Nucleus accumbens (tissue), 56 donors: ENCODE results near the gene RANBP10.
A peak's percentile ranks its signal among the peaks of the same experiment; 100 is the strongest.

ENCODE experiments used
- DNase-seq, 56 donors: peaks; one replicate each; lab custom pipeline; 2025; lab: John Stamatoyannopoulos, UW

The RANBP10 gene

DNA sequence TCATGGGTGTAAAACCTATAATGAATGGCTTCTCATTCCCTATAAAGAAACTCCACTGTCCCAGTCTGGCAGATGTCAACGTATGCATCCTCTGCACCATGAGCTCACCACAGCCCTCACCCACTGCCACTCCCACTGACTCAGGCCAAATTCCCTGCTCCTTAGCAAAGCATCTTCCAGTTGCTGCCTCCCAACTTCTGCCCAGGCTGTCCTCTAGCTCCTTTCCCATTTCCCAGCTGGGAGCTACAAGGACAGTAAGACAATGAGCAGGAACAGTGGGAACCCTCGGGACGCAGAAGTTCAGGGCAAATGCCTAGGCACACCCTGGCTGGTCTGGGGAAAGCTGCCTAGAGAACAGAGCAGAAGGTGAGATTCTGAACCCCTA is 26.7 kb upstream of the RANBP10 start:
- peak in 1 of 56 donors; percentile 36 for DNase-seq

DNA sequence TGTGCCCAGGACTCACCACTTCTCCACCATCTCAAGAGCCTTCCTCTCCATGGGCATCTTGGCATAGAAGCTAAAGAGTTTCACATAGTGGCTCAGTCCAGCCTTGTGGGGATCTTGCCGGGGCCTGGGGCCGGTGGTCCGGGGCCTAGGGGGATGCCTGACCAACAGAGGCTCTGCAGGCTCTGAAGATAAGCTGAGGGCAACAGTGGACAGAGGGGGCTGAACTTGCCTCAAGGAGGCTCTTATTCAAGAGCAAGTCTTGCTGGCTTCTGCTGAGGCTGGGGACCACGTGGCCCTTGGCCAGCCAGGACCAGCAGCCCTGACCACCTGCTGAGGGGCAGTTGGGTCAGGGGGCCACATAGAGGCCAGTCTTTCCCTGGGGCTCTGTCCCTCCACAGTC is 22.3 kb upstream of the RANBP10 start:
- no peak for DNase-seq

DNA sequence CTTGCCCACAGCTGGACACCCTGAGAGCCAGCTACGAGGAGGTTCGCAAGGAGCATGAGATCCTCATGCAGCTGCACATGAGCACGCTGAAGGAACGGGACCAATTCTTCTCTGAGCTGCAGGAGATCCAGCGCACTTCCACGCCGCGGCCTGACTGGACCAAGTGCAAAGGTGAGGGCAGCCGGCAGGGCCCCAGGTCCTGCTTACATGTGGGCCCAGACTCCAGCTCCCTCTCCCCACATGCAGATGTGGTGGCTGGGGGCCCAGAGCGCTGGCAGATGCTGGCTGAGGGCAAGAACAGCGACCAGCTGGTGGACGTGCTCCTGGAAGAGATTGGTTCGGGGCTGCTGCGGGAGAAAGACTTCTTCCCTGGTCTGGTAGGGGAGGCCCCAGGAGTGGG is 19.5 kb upstream of the RANBP10 start:
- no peak for DNase-seq

DNA sequence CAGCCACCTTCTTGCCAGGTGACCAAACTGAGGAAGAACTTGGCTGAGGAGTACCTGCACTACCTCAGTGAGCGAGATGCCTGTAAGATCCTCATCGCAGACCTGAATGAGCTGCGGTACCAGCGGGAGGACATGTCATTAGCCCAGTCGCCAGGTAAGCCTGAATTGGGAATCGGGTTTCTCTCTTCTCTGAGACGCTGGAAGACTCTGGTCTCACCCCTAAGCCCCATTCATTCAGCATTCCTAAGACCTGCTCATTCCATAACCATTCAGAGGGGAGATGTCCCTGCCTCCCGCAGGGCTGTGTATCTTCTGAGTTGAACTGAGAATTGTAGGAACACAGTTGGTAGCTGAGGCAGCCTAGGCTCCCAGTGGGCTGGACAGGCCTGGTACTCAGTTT is 18.8 kb upstream of the RANBP10 start:
- DNase-seq, result no peak

DNA sequence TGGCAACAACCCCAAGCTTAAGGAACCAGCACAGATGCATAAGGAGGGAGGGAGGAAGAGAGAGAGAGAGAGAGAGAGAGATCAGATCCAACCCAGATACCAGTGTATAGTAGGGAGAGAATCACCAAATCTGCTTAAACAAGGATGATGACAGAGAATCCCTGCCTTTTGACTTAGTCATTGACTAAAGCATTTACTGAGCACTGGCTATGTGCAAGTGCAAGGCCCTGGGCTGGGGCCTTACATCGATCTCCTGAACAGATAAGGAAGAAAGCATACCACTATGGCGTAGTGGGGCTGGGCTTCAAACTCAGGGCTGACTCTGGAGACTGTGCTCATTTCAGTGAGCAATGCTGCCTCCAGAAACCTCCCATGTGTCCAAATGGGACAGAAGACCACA is 16.2 kb upstream of the RANBP10 start:
- DNase-seq, result no peak

DNA sequence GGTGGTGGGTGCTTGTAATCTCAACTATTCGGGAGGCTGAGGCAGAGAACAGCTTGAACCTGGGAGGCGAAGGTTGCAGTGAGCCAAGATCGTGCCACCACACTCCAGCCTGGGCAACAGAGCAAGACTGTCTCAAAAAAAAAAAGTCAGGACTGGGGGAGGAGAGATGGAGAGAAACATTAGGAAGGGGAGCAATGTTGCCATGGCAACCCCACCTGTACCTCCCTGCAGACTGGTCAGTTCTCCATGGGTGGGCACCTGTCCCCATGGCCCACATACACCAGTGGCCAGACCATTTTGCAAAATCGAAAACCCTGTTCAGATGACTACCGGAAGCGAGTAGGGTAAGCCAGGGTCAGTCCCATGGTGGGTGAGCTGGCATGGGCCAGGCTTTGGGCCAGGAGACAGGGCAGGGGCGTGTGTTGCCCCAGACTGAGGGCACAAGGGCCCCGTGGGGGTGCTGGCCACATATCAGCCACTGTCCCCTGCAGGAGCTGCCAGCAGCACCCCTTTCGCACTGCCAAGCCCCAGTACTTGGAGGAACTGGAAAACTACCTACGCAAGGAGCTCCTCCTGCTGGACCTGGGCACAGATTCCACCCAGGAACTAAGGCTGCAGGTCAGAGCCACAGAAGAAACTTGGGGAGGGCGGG is 14.4 kb upstream of the RANBP10 start:
- no peak for DNase-seq

DNA sequence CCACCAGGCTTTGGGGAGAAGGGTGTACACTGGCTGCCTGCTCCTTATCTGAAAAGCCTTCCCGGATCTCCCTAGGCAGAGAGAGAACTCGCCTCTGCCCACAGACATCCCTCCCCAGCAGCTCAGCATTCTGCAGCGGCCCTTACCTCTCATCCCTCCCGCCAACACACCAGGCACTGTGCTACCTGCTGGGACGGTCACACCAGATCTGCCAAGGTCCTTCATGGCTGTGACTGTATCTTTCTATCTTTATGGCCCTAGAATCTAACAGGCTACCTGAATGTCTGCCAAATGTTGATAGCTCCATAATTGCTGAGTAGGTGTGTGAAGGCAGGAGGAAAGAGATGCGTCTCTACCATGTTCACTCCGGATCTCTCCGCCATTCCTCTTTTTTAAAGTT is 8.2 kb upstream of the RANBP10 start:
- DNase-seq, result no peak

DNA sequence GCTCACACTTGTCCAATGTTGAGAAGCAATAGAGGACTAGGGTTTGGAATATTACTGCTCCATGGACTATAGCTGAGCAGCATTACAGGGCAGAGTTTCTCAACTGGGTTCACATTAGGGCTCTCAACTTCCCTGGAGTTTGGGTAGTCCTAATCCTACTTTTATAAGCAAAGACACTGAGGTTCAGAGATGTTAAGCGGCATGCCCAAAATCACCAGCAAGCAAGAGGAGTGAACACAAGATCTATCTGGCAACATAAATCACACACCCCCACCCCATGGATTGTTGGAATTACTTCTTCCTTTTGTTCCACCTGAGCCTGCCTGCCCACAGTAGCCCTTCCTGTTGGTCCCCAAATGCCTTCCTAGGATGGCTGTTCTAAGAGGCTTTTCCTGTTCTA is 5.5 kb upstream of the RANBP10 start:
- no peak for DNase-seq

DNA sequence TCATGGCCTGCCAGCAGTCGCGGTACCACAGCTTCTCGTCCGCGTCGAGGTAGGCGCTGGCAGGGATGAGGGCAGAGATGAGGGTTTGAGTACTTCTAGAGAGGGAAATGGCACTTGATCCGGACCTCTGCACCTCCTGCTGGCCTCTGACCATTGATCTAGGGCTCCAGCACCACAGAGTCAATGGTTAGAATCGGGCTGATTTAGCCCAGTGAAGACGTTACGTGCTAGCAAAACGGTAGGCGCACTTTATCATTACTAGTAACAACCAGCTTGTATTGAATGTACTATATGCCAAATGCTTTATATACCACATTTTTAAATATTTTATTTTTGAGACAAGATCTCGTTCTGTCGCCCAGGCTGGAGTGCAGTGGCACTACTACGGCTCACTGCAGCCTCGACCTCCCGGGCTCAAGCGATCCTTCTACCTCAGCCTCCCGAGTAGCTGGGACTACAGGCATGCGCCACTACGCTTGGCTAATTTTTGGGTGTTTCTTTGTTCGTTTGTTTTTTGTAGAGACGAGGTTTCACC is 855 bp upstream of the RANBP10 start:
- DNase-seq, result no peak

DNA sequence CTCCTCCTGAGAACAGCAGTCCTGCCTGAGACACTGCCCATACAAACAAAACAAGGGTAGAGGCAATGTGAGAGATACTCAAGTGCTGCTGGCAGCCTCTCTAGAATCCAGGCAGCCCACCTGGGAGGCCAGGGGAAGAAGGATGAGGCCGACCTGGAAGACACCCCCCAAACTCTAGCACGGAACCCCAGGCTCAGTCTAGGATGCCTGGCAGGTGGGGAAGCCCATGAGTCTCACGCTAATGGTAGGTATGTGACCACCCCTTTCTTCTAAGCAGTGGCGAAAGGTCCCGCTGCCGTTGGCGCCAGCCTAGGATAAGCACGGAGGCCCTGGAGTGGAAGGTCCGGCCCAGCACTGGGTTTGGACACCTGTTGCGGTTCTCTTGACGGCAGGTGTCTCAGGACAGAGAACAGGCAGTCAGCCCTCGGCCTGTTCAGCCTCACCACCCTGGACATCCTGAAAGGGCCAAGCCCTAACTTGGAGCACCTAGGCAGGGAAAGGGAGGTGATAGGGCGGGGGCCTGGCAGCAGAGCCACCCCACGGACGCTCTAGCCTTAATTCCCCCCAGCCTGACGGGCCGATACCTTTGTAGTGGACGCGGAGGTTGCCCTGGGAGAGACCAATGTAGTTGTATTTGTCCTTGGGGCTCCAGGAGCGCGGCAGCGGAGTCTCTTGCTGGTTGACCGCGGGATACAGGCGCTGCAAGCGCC is 487 bp downstream of the RANBP10 start:
- DNase-seq, result peak in 6 of 56 donors; percentile 21 to 62 (median 39)

DNA sequence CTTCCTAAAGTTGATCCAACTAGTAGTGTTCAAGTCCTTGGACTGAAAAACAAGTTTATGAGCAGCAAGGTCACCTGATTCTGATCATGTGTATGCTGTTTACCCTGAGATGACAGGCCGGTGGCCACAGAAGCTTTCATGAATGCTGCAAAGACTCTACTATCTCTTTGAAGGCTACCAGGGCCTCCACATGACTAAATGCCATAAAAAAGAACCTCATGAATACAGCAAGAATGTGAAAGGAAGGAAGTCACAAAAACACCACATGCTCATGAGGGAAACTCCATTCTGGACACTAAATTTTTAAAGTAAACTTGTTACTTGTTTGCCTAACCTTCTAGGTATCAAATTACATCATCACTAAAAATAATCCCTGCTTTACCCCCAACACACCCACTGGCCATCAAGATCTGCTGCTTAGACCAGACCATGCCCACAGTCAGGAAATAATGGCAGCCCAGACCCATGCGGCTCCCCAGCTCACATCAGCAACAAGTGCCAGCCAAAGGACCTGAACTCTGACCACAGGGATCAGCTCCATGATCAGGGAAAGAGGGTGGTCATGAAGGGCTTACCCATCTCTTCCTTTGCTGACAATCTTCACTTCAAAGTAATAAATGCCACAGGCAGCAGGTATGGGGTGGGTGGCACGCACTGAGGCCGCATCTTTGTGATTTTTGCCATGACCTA is 1.4 kb downstream of the RANBP10 start:
- no peak for DNase-seq

DNA sequence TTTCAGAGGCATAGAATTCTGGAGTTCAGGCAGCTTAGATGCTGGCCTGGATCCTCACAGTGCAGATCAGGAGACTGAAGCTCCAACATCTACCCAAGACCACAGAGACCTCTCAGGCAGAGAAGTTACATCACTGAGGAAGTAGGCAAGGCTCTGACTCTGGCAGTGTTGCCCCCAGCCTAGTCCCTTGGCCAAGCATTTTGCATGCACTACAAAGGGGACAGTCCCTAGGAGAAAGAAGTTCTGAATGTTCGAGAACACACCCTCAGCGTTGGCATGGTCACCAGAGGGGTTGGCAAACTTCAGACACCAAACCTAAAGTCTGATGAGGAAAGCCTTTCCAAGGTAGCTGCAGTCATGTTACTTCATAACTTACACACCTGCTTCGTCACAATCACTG is 2.5 kb downstream of the RANBP10 start:
- no peak for DNase-seq

DNA sequence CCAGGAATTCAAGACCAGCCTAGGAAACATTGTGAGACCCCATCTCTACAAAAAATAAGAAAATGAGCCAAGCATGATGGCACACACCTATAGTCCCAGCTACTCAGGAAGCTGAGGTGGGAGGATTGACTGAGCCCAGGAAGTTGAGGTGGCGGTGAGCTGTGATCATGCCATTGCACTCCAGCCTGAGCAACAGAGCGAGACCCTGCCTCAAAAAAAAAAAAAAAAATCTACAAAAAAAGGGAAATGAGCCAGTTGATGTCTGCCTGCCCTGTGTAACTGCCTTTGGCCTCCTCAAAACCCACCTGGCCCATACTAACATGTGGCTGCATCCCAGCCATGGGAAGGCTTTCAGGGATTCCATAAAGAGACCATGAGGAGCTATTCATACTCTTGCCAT is 4.5 kb downstream of the RANBP10 start:
- DNase-seq, result no peak

DNA sequence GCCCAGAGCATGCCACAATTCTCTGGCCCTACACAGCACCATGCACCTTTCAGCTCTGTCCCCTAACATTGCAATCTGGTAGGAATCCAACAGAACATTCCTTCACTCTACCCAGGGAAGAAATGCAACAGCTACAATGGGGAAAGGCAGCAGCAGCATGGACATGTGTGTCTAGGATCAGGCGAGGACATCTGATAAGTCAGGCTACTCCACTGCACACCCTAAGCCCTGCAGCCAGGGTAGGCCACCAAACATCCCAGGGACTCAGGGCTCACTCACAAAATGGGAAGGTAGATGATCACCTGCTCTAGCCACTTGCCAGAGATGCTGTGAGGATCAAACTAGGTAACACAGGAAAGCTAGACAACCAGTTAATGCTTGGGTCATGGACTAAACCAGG is 5.1 kb downstream of the RANBP10 start:
- no peak for DNase-seq

DNA sequence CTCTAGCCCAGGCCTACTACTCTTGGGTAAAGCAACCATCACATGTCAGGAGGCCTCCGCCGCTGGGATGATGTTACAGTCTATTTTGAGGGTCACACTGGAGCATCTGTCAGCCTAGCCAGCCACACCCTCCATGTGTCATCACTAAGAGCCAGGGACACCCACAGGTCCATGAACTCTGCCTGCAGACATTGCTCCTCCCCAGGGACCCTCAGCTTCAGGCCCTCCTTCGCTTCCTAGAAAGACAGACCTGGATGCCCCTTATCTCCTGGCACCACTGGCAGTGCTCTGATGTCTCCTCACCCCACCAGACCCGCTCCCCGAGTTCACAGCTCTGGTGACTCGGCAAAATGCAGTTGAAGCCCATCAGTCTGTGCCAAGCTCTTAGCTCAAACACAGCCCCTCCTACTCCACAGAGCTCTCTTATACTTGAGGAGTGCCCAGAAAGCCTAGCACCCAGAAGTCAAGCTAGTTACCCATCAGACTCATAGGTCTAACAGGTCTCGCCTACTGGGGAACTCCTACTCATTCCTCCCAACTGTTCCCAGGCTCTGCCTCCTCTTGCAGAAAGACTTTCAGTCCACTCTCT is 5.9 kb downstream of the RANBP10 start:
- DNase-seq, result peak in 2 of 56 donors; percentile 1 to 2

DNA sequence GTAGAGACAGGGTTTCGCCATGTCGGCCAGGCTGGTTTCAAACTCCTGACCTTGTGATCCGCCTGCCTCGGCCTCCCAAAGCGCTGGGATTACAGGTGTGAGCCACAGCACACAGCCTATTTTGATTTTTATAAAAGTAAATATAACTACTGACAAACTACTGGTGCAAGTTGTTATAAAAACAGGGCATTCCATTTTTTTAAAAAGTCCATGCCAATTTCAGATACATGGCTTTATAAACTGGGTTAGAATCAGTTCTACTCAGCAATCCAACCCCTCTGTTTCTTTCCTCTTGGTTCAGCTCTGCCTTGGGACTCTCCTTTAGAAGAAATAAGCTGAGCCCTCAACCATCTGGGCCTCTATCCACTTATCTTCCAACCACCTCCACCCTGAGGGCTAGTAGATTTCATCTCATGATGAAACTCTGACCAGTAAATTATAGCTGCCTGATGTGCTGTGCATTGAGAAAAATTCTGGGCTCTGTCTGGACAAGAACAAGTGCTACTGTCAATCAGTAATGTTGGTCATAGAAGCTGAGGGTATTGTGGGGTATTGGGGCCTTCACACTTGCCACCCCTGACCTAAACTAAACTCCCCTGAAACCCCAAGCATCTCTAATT is 10.2 kb downstream of the RANBP10 start:
- no peak for DNase-seq

DNA sequence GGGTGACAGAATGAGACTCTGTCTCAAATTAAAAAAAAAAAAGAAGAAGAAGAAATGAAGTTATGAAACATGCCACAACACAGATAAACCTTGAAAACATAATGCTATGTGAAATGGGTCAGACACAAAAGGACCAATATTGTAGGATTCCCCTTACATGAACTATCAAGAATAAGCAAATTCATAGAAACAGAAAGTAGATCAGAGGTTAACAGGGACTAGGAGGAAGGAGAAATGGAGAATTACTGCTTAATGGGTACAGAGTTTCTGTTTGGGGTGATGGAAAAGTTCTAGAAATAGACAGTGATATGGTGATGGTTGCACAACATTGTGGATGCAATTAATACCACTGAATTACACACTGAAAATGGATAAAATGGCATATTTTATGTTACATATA is 16.3 kb downstream of the RANBP10 start:
- DNase-seq, result no peak

DNA sequence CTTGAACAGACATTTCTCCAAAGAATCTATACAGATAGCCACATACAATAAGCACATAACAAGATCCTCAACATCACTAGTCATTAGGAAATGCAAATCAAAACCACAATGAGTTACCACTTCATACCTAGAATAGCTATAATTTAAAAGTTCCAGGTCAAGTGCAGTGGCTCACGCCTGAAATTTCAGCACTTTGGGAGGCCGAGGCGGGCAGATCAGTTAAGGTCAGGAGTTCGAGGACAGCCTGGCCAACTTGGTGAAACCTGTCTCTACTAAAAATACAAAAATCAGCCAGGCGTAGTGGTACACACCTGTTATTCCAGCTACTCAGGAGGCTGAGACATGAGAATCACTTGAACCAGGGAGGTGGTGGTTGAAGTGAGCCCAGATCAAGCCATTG is 19.9 kb downstream of the RANBP10 start:
- no peak for DNase-seq

DNA sequence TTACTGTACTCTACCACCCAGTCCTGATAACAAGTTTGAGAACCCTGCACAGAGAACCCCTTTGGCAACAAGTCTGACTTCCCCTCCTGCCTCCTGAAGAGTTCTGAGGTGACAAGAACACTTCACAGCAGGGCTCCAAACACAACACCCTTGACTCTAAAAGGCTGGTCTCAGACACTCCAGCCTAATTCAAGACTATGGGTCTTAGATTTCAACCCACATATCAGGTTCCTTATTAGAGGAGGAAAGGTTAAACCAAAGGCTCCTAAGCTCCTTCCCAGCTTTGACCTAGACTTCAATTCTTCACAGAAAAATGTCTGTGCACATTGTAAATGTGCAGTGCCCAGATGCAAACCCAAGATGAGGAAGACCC is 23.0 kb downstream of the RANBP10 start:
- no peak for DNase-seq

DNA sequence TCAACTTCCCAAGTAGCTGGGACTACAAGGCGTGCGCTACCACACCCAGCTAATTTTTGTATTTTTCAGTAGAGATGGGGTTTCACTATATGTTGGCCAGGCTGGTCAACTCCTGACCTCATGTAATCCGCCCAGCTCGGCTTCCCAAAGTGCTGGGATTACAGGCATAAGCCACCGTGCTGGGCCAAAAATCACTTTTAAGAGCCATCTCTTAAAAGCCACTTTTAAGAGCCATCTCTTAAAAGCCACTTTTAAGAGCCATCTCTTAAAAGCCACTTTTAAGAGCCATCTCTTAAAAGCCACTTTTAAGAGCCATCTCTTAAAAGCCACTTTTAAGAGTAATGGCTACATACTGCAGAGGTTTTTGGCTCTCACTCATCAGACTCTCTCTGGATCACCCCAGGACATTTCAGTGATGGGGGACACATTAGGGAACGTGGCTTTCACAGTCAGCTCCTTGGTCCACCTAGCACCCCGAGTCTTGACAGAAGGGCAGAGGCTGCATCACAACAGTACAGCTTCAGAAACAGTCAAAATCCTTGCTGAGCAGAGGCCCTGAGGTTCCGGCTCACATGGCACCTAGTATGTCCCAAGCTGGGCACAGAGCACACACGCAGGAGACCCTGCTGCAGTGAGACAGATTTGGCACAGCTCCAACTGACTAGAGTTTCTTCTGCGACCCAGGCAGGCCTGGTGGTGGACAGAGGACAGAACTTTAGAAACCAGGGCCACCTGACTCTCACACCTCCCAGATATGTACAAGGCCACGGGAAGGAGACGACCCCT is 23.6 kb downstream of the RANBP10 start:
- DNase-seq, result no peak
